ENCODE data around the gene HOXA7. TPM values are rescaled to one million over a fixed set of nuclear protein-coding genes. Genes with fewer than 3 reads are reported as not detected.

HOXA7 gene
- total and polyA plus RNA-seq, 7 donors: 2.9 to 10.2 (median 6.2) TPM

- intact Hi-C loops (cut with DNase I): no loop called here
- Histone ChIP-seq H3K27ac (no peak overlapping the region), H3K4me3 (peak overlapping the region; percentile 72), H3K4me1 (peaks cover 27% of the 10 kb centered on the region), H3K36me3 (ENCODE audit: insufficient read depth in 1 of 2, low read depth in 1 of 2) (no peaks in the 10 kb centered on the region), H3K27me3 (ENCODE audit: insufficient read depth in 3 of 3, low read length in 2 of 3) (peaks cover 0 to 80% (median 19%) of the 10 kb centered on the region in 3 donors), H3K9me3 (no peaks in the 10 kb centered on the region)
- 1 to 2% (median 2%) methylated on average over 70 to 72 of the region's 72 CpGs for WGBS, 3 donors
- peak in 1 of 2 donors; percentile 67 for DNase-seq
- TF ChIP-seq CTCF (IDR thresholded peaks at IDR 0.05): no peak
- ATAC-seq: peak in 3 of 4 donors; percentile 25 to 46 (median 35)
Observed at GRCh38 chr7:27184337-27185012, 28.0 kb upstream of the HOXA7 start.

- no peak for TF ChIP-seq CTCF (IDR thresholded peaks at IDR 0.05)
Observed at GRCh38 chr7:27183682-27184336, 27.3 kb upstream of the HOXA7 start.

GRCh38 chr7:27182861-27183681 is 26.6 kb upstream of the HOXA7 start:
- ATAC-seq: no peak
- Histone ChIP-seq H3K36me3 (ENCODE audit: insufficient read depth in 1 of 2, low read depth in 1 of 2) (no peaks in the 10 kb centered on the region), H3K27ac (no peak overlapping the region), H3K4me3 (peak overlapping the region; percentile 72), H3K4me1 (peaks cover 29% of the 10 kb centered on the region), H3K9me3 (no peaks in the 10 kb centered on the region), H3K27me3 (ENCODE audit: insufficient read depth in 3 of 3, low read length in 2 of 3) (peaks cover 0 to 67% (median 12%) of the 10 kb centered on the region in 3 donors)
- intact Hi-C loops (cut with DNase I): no loop called here
- 58 to 66% (median 60%) methylated on average over 39 of the region's 39 CpGs for WGBS, 3 donors
- no peak for DNase-seq
- TF ChIP-seq CTCF (IDR thresholded peaks at IDR 0.05): no peak

More at GRCh38 chr7:27183682-27184336, 27.3 kb upstream of the HOXA7 start:
- Histone ChIP-seq H3K36me3 (ENCODE audit: insufficient read depth in 1 of 2, low read depth in 1 of 2) (no peaks in the 10 kb centered on the region), H3K4me1 (peaks cover 26% of the 10 kb centered on the region), H3K27ac (no peak overlapping the region), H3K9me3 (no peaks in the 10 kb centered on the region), H3K4me3 (peak overlapping the region; percentile 72), H3K27me3 (ENCODE audit: insufficient read depth in 3 of 3, low read length in 2 of 3) (peaks cover 0 to 74% (median 17%) of the 10 kb centered on the region in 3 donors)
- intact Hi-C loops (cut with DNase I): no loop called here
- no peak for ATAC-seq
- 5 to 10% (median 9%) methylated on average over 30 of the region's 30 CpGs for WGBS, 3 donors
- no peak for DNase-seq

- intact Hi-C loops (cut with DNase I): no loop called here
- DNase-seq (no peak), ATAC-seq (no peak)
- Histone ChIP-seq H3K9me3 (no peaks in the 10 kb centered on the region), H3K27me3 (ENCODE audit: insufficient read depth in 3 of 3, low read length in 2 of 3) (peaks cover 0 to 60% (median 7%) of the 10 kb centered on the region in 3 donors), H3K4me3 (no peak overlapping the region), H3K36me3 (ENCODE audit: insufficient read depth in 1 of 2, low read depth in 1 of 2) (no peaks in the 10 kb centered on the region), H3K27ac (no peak overlapping the region), H3K4me1 (peaks cover 31% of the 10 kb centered on the region)
- 78 to 86% (median 85%) methylated on average over 4 of the region's 4 CpGs for WGBS, 3 donors
- no peak for TF ChIP-seq CTCF (IDR thresholded peaks at IDR 0.05)
Observed at GRCh38 chr7:27182285-27182841, 25.9 kb upstream of the HOXA7 start.
